ENCODE measurements around the gene PDIA6. TPM values are rescaled to one million over a fixed set of nuclear protein-coding genes. Genes with fewer than 3 reads are reported as not detected.

Gene PDIA6
- total RNA-seq, 1 donor from 2014 or later: 109 TPM

- H3K4me1 Mint-ChIP-seq: peaks cover 15% of the 10 kb centered on the region
- CTCF ChIA-PET: no interaction called here
- H3K27ac Mint-ChIP-seq: no peak overlapping the region
- H3K4me3 Mint-ChIP-seq: no peak overlapping the region
- no peaks in the 10 kb centered on the region for H3K9me3 Mint-ChIP-seq
- POLR2A ChIA-PET: no interaction called here
- no peaks in the 10 kb centered on the region for H3K36me3 Mint-ChIP-seq (ENCODE audit: low read depth)
- DNase-seq (no peak), ATAC-seq (ENCODE audit: low read depth) (no peak)
- no peak for TF ChIP-seq CTCF (IDR thresholded peaks at IDR 0.05)
- H3K27me3 Mint-ChIP-seq: no peaks in the 10 kb centered on the region
- intact Hi-C loops (cut with micrococcal nuclease): no loop called here
Measured at GRCh38 chr2:10740226-10740625, 72.4 kb downstream of the PDIA6 start.

GRCh38 chr2:10738192-10738591 lies 74.4 kb downstream of the PDIA6 start:
- ChIA-PET POLR2A (interaction anchor here (0.6 kb wide), 1 partner anchor 11 kb away, joined by 4 read pairs; no protein-coding TSS in a partner anchor), CTCF (no interaction called here)
- no peaks in the 10 kb centered on the region for H3K36me3 Mint-ChIP-seq (ENCODE audit: low read depth)
- ATAC-seq (ENCODE audit: low read depth) (no peak), DNase-seq (no peak)
- no peaks in the 10 kb centered on the region for H3K9me3 Mint-ChIP-seq
- H3K4me1 Mint-ChIP-seq: peaks cover 6% of the 10 kb centered on the region
- no peak overlapping the region for H3K27ac Mint-ChIP-seq
- intact Hi-C loops (cut with micrococcal nuclease): no loop called here
- no peak overlapping the region for H3K4me3 Mint-ChIP-seq
- no peak for TF ChIP-seq CTCF (IDR thresholded peaks at IDR 0.05)
- no peaks in the 10 kb centered on the region for H3K27me3 Mint-ChIP-seq

- no peak for TF ChIP-seq CTCF (IDR thresholded peaks at IDR 0.05)
- ChIA-PET POLR2A (interaction anchor here (1.4 kb wide), 1 partner anchor 79 kb away, joined by 3 read pairs; the partner anchor contains the start of gene PDIA6), CTCF (no interaction called here)
- Mint-ChIP-seq H3K27ac (no peak overlapping the region), H3K27me3 (no peaks in the 10 kb centered on the region), H3K4me1 (no peaks in the 10 kb centered on the region), H3K4me3 (no peak overlapping the region), H3K9me3 (no peaks in the 10 kb centered on the region), H3K36me3 (ENCODE audit: low read depth) (no peaks in the 10 kb centered on the region)
- DNase-seq (no peak), ATAC-seq (ENCODE audit: low read depth) (no peak)
- intact Hi-C loops (cut with micrococcal nuclease): no loop called here
Measured at GRCh38 chr2:10733980-10734379, 78.6 kb downstream of the PDIA6 start.

- no peak overlapping the region for H3K4me3 Mint-ChIP-seq
- ChIA-PET CTCF (no interaction called here), POLR2A (interaction anchor here (0.7 to 1.4 kb wide), 2 partner anchors 11 to 79 kb away, joined by 3 to 4 read pairs; partner anchors contain the start of gene PDIA6)
- no peaks in the 10 kb centered on the region for H3K27me3 Mint-ChIP-seq
- TF ChIP-seq CTCF (IDR thresholded peaks at IDR 0.05): no peak
- H3K4me1 Mint-ChIP-seq: no peaks in the 10 kb centered on the region
- DNase-seq: no peak
- H3K9me3 Mint-ChIP-seq: no peaks in the 10 kb centered on the region
- H3K27ac Mint-ChIP-seq: no peak overlapping the region
- no peak for ATAC-seq (ENCODE audit: low read depth)
- no peaks in the 10 kb centered on the region for H3K36me3 Mint-ChIP-seq (ENCODE audit: low read depth)
- intact Hi-C loops (cut with micrococcal nuclease): no loop called here
Measured at GRCh38 chr2:10733566-10733925, 79.0 kb downstream of the PDIA6 start.

Other genes starting within 250 kb of the PDIA6 start
- 26.8 and 33.2 TPM in 2 replicates for gene NOL10, start 122.8 kb downstream of the PDIA6 start, total RNA-seq
- gene ATP6V1C2, start 91.2 kb downstream of the PDIA6 start, total RNA-seq: 3.3 and 3.5 TPM in 2 replicates
- not detected in 2 replicates for gene KCNF1, start 99.1 kb upstream of the PDIA6 start, total RNA-seq

Measured in activated B cell treated with CpG ODN at 0.5 μM for 24 hours (primary cell).